CD14-positive monocyte (primary cell): ENCODE measurements around the gene SYNPO. TPM values are rescaled to one million over a fixed set of nuclear protein-coding genes. Genes with fewer than 3 reads are reported as not detected.

Experiments
- DNase-seq, 3 donors: peaks; one replicate each; pipeline ENCODE4 v3.0.0-alpha.2; 2011 to 2022
- H2AFZ ChIP-seq: 2 replicates; pipeline ENCODE4 v1.6.0; 2012; ENCODE audit warnings: mild to moderate bottlenecking, low read depth, low read length, inconsistent platforms; ENCODE audit not compliant: insufficient read depth, poor library complexity, severe bottlenecking
- H3K27ac ChIP-seq, 2 donors: 1 replicate in 1 of 2; 2 replicates in 1 of 2; pipeline ENCODE4 v1.5.1; 2012 to 2013; ENCODE audit warnings: low read length in 2 of 2, control low read depth in 1 of 2, inconsistent platforms in 1 of 2, low read depth in 1 of 2, mild to moderate bottlenecking in 1 of 2
- H3K27me3 ChIP-seq, 2 donors: one replicate each; pipeline versions ENCODE4 v1.6.0 to v1.6.1; 2011 to 2013; ENCODE audit warnings: low read length in 2 of 2; ENCODE audit not compliant: control insufficient read depth in 2 of 2, insufficient read depth in 2 of 2
- H3K36me3 ChIP-seq, 2 donors: replicated peaks in 1 of 2; 1 replicate in 1 of 2; 2 replicates in 1 of 2; pipeline versions ENCODE4 v1.5.1 to v1.6.1; 2012 to 2013; ENCODE audit warnings: low read length in 2 of 2, control low read depth in 1 of 2, inconsistent platforms in 1 of 2, mild to moderate bottlenecking in 1 of 2; ENCODE audit not compliant: insufficient read depth in 2 of 2, control insufficient read depth in 1 of 2
- H3K4me1 ChIP-seq, 2 donors: 1 replicate in 1 of 2; 2 replicates in 1 of 2; pipeline versions ENCODE4 v1.5.1 to v1.6.1; 2012 to 2013; ENCODE audit warnings: low read length in 2 of 2, control low read depth in 1 of 2, inconsistent platforms in 1 of 2, mild to moderate bottlenecking in 1 of 2, moderate library complexity in 1 of 2; ENCODE audit not compliant: insufficient read depth in 2 of 2, control insufficient read depth in 1 of 2
- H3K4me2 ChIP-seq: replicated peaks from 2 replicates; pipeline ENCODE3; 2012; ENCODE audit warnings: low read length, moderate library complexity, mild to moderate bottlenecking; ENCODE audit not compliant: poor library complexity, severe bottlenecking; ENCODE audit errors: extremely low read depth
- H3K4me3 ChIP-seq, 3 experiments: fragments of 200-600 bp in 1 of 3; sonication (generic) in 1 of 3; replicated peaks in 1 of 3; 1 replicate in 2 of 3; 2 replicates in 1 of 3; pipeline ENCODE4 v1.5.1; 2011 to 2013; ENCODE audit warnings: low read length in 3 of 3, mild to moderate bottlenecking in 3 of 3, control low read depth in 2 of 3, low read depth in 2 of 3, inconsistent platforms in 1 of 3, moderate library complexity in 1 of 3
- H3K79me2 ChIP-seq: 2 replicates; pipeline ENCODE4 v1.6.0; 2012; ENCODE audit warnings: mild to moderate bottlenecking, control low read depth, inconsistent platforms, low read length, moderate library complexity; ENCODE audit not compliant: insufficient read depth
- H3K9ac ChIP-seq: 2 replicates; pipeline ENCODE4 v1.6.0; 2017; ENCODE audit warnings: low read length, mild to moderate bottlenecking; ENCODE audit not compliant: insufficient read depth, poor library complexity, severe bottlenecking
- H3K9me3 ChIP-seq, 2 donors: replicated peaks in 1 of 2; 1 replicate in 1 of 2; 2 replicates in 1 of 2; pipeline versions ENCODE4 v1.5.1 to v1.6.1; 2012 to 2013; ENCODE audit warnings: low read length in 2 of 2, control low read depth in 1 of 2; ENCODE audit not compliant: control insufficient read depth in 1 of 2, insufficient read depth in 1 of 2
- H4K20me1 ChIP-seq: 2 replicates; pipeline ENCODE4 v1.6.0; 2012; ENCODE audit warnings: mild to moderate bottlenecking, low read length, control low read depth, moderate library complexity; ENCODE audit not compliant: insufficient read depth
- H3K27ac Mint-ChIP-seq, 7 donors: one replicate each; pipeline ENCODE4 v1.8.0; 2020; ENCODE audit warnings: mild to moderate bottlenecking in 7 of 7, mixed read lengths in 7 of 7, moderate library complexity in 6 of 7, inconsistent platforms in 2 of 7
- H3K27me3 Mint-ChIP-seq, 3 donors: one replicate each; pipeline ENCODE4 v1.8.0; 2021 to 2022; ENCODE audit warnings: low read depth in 3 of 3, mild to moderate bottlenecking in 3 of 3, mixed read lengths in 3 of 3, moderate library complexity in 3 of 3, inconsistent platforms in 1 of 3
- H3K36me3 Mint-ChIP-seq, 2 donors: one replicate each; pipeline ENCODE4 v1.8.0; 2020; ENCODE audit warnings: mixed read lengths in 2 of 2, inconsistent platforms in 1 of 2, mild to moderate bottlenecking in 1 of 2
- H3K4me1 Mint-ChIP-seq: one replicate; pipeline ENCODE4 v1.8.0; 2020; ENCODE audit warnings: mild to moderate bottlenecking, mixed read lengths
- H3K4me3 Mint-ChIP-seq, 2 donors: one replicate each; pipeline ENCODE4 v1.8.0; 2020; ENCODE audit warnings: mild to moderate bottlenecking in 2 of 2, mixed read lengths in 2 of 2, moderate library complexity in 1 of 2
- H3K9me3 Mint-ChIP-seq, 7 donors: one replicate each; pipeline ENCODE4 v1.8.0; 2020 to 2022; ENCODE audit warnings: mixed read lengths in 7 of 7, mild to moderate bottlenecking in 6 of 7, moderate library complexity in 6 of 7, inconsistent platforms in 2 of 7
- CTCF ChIP-seq: fragments of 200-600 bp; IDR thresholded peaks from one replicate; pipeline ENCODE4 v1.8.0; 2022; ENCODE audit warnings: antibody characterized with exemption, mild to moderate bottlenecking
- WGBS: methylation state at CpG from one replicate; pipeline ENCODE4 v1.1.5; 2013; ENCODE audit warnings: missing lambda C conversion rate; ENCODE audit not compliant: insufficient coverage; 5-methylcytosine and 5-hydroxymethylcytosine counted together
- intact Hi-C, 2 donors: fragments of 100-400 bp; cut with micrococcal nuclease; formaldehyde crosslinking; loops; one replicate each; pipeline versions ENCODE4 v1.15.0 to v1.15.1; 2023
- polyA plus RNA-seq, 3 donors: library from polyadenylated mRNA; depleted of rRNA in 1 of 3; unstranded in 2 of 3; stranded (reverse) in 1 of 3; fragments of 300-500 nt in 2 of 3; fragments of >200 nt in 1 of 3; fragmentation: Illumina TruSeq in 2 of 3; gene quantifications; 1 replicate in 2 of 3; 2 replicates in 1 of 3; pipeline ENCODE4 v1.2.3, GENCODE V29; 2012 to 2021

Gene SYNPO
- polyA plus RNA-seq, 3 donors: not detected

DNA sequence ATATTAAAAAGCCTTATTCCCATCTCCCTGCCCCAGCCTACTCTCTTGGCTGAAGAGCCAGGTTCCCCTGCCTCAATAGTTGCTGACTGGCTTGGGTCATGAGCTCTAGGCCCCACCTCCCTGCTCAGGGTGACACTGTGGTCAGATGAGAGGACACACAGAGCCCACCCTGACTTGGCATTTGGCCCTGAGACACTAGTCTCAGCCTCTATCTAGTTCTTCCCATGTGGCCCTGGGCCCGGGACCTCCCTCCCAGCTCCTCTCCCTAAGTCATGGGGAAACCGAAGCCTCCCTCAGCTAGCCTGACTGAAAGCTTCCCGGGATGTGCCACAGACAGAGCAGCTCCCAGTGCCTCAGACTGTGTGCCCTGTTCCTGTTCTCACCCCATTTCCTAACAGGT, 14.8 kb downstream of the SYNPO start:
- intact Hi-C loops: loop anchor here (5.0 to 10.0 kb wide), 3 partner anchors 93 to 200 kb away; no protein-coding TSS in a partner anchor
- H3K9me3 ChIP-seq: no peaks in the 10 kb centered on the region
- no peaks in the 10 kb centered on the region for H4K20me1 ChIP-seq
- no peaks in the 10 kb centered on the region for H3K36me3 Mint-ChIP-seq
- H3K27ac ChIP-seq: no peak overlapping the region
- peaks cover 0 to 4% of the 10 kb centered on the region in 2 donors for H3K27me3 ChIP-seq
- H3K4me2 ChIP-seq: no peak overlapping the region
- WGBS: no CpG with 5 or more reads among the region's 3 CpGs
- no peak overlapping the region for H3K4me3 Mint-ChIP-seq
- H3K27ac Mint-ChIP-seq: no peak overlapping the region
- H3K27me3 Mint-ChIP-seq: peaks cover 5 to 15% (median 11%) of the 10 kb centered on the region in 3 donors
- H3K36me3 ChIP-seq: no peaks in the 10 kb centered on the region
- peaks cover 0 to 4% (median 0%) of the 10 kb centered on the region in 7 donors for H3K9me3 Mint-ChIP-seq
- peaks cover 9% of the 10 kb centered on the region for H3K4me1 Mint-ChIP-seq
- TF ChIP-seq CTCF: no peak
- no peak overlapping the region for H3K4me3 ChIP-seq
- no peak overlapping the region for H2AFZ ChIP-seq
- peaks cover 9 to 14% of the 10 kb centered on the region in 2 donors for H3K4me1 ChIP-seq
- H3K79me2 ChIP-seq: no peaks in the 10 kb centered on the region
- DNase-seq: no peak
- H3K9ac ChIP-seq: no peak overlapping the region

- WGBS: under 1% methylated on average over 81 of the region's 99 CpGs
- intact Hi-C loops: loop anchor here (5.0 to 10.0 kb wide), 3 partner anchors 94 to 202 kb away; no protein-coding TSS in a partner anchor
- H3K4me2 ChIP-seq: peak overlapping the region; percentile 97
- TF ChIP-seq CTCF: peak; percentile 77
- H3K9me3 ChIP-seq: no peaks in the 10 kb centered on the region
- no peaks in the 10 kb centered on the region for H4K20me1 ChIP-seq
- Mint-ChIP-seq H3K36me3 (no peaks in the 10 kb centered on the region), H3K27ac (no peak overlapping the region), H3K4me1 (peaks cover 9% of the 10 kb centered on the region), H3K27me3 (peaks cover 6 to 15% (median 11%) of the 10 kb centered on the region in 3 donors), H3K4me3 (peak overlapping the region; percentile 74 to 83), H3K9me3 (peaks cover 0 to 4% (median 0%) of the 10 kb centered on the region in 7 donors)
- peak; percentile 51 to 60 (median 56) for DNase-seq
- peak overlapping the region; percentile 93 for H2AFZ ChIP-seq
- no peak overlapping the region for H3K27ac ChIP-seq
- H3K27me3 ChIP-seq: peaks cover 0 to 4% of the 10 kb centered on the region in 2 donors
- peaks cover 9 to 14% of the 10 kb centered on the region in 2 donors for H3K4me1 ChIP-seq
- H3K36me3 ChIP-seq: no peaks in the 10 kb centered on the region
- peak overlapping the region; percentile 57 for H3K9ac ChIP-seq
- peak overlapping the region; percentile 43 to 79 (median 53) for H3K4me3 ChIP-seq
- H3K79me2 ChIP-seq: no peaks in the 10 kb centered on the region
Observed at GRCh38 chr5:150656191-150657132, 16.0 kb downstream of the SYNPO start.
